Osteoblast (primary cell): ENCODE data around the gene HOXA3. TPM values are rescaled to one million over a fixed set of nuclear protein-coding genes. Genes with fewer than 3 reads are reported as not detected.
A peak's percentile ranks its signal among the peaks of the same experiment; 100 is the strongest.

Experiments used
- DNase-seq: peaks from one replicate; pipeline ENCODE4 v3.0.0; 2011; ENCODE audit warnings: low spot score, mixed read lengths; ENCODE audit not compliant: insufficient read length; ENCODE audit errors: missing footprints
- H2AFZ ChIP-seq: 2 replicates; pipeline ENCODE4 v1.6.0; 2011; ENCODE audit warnings: mild to moderate bottlenecking, low read length
- H3K27ac ChIP-seq: 2 replicates; pipeline ENCODE4 v1.5.1; 2011; ENCODE audit warnings: mild to moderate bottlenecking, low read depth, low read length, moderate library complexity
- H3K27me3 ChIP-seq: 2 replicates; pipeline ENCODE4 v1.6.0; 2012; ENCODE audit warnings: mild to moderate bottlenecking, control low read depth, inconsistent platforms, low read length, moderate library complexity; ENCODE audit not compliant: insufficient read depth
- H3K36me3 ChIP-seq: 2 replicates; pipeline ENCODE4 v1.5.1; 2011; ENCODE audit warnings: mild to moderate bottlenecking, low read length, control low read depth, moderate library complexity; ENCODE audit not compliant: insufficient read depth
- H3K4me1 ChIP-seq: 2 replicates; pipeline ENCODE4 v1.5.1; 2011; ENCODE audit warnings: mild to moderate bottlenecking, low read length, control low read depth, moderate library complexity; ENCODE audit not compliant: insufficient read depth
- H3K4me2 ChIP-seq: 2 replicates; pipeline ENCODE4 v1.6.0; 2011; ENCODE audit warnings: mild to moderate bottlenecking, low read length; ENCODE audit not compliant: insufficient read depth
- H3K4me3 ChIP-seq: fragments of 200-600 bp; sonication (generic); 3 replicates; pipeline ENCODE4 v1.5.1; 2012; ENCODE audit warnings: mild to moderate bottlenecking, low read length, inconsistent platforms; ENCODE audit not compliant: insufficient read depth
- H3K79me2 ChIP-seq: 2 replicates; pipeline ENCODE4 v1.6.0; 2012; ENCODE audit warnings: mild to moderate bottlenecking, low read length, control low read depth, inconsistent platforms; ENCODE audit not compliant: insufficient read depth
- H3K9me3 ChIP-seq: 2 replicates; pipeline ENCODE4 v1.5.1; 2011; ENCODE audit warnings: low read depth, low read length, control low read depth
- H4K20me1 ChIP-seq: 2 replicates; pipeline ENCODE4 v1.6.0; 2012; ENCODE audit warnings: mild to moderate bottlenecking, low read length, control low read depth; ENCODE audit not compliant: insufficient read depth
- total RNA-seq: library from RNA; depleted of rRNA; stranded (reverse); fragments of >200 nt; gene quantifications from 2 replicates; pipeline ENCODE4 v1.2.3, GENCODE V29; 2012
- TF ChIP-seq, protein P1 (sequence below): IDR thresholded peaks from 2 replicates; pipeline ENCODE4 v1.5.1; 2011; ENCODE audit warnings: mild to moderate bottlenecking, low read depth, low read length, moderate library complexity; ENCODE audit errors: extremely low read depth

Gene HOXA3
- total RNA-seq, 1 donor, result 4.0 TPM

DNA sequence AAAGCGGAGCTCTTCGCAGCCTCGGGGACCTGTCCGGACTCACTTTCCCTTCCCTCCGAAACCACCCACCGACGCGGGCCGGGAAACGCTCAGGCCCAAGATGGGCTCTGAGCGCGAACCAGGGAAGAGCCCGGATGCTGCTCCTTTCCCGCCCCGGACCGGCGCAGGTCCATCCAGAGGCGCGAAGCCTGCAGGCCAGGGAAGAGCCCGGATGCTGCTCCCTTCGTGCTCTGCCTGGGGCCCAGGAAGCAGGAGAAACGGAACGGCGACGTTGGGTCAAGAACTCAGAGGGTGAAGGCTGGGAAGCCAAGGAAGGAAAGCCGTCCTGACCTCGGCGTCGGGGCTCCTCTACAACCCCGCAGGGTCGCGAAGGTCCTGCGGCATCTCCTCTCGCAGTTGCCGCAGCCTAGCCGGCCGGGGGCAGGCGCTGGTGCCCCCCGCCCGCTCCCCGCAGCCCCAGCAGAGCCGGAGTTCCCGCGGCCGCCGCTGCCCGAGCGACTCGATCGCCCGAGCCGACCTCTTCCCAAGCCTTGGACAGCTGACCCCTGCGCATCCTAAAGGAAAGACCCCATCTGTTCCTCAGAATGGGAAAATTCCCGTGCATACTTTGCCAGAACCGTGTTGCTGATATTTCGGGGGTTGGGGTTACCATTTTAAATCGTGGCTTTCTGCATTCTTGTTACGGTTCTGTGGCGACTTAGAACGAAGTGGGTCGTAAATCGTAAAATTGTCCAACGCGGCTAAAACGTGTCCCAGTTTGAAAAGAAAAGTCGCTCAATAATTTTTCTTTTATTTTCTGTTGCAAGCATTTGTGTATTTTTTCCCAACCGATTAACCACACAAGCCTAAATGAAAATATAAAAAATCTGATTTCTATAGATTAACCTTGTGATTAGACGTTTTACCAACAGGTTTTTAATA is 64.1 kb downstream of the HOXA3 start:
- Histone ChIP-seq H3K4me1 (no peaks in the 10 kb centered on the region), H3K27ac (no peak overlapping the region), H3K36me3 (no peaks in the 10 kb centered on the region), H3K4me2 (peak overlapping the region; percentile 41), H3K79me2 (no peaks in the 10 kb centered on the region), H4K20me1 (no peaks in the 10 kb centered on the region), H3K4me3 (peak overlapping the region; percentile 27), H3K27me3 (no peaks in the 10 kb centered on the region), H3K9me3 (no peaks in the 10 kb centered on the region), H2AFZ (peak overlapping the region; percentile 13)
- TF ChIP-seq, protein P1, sequence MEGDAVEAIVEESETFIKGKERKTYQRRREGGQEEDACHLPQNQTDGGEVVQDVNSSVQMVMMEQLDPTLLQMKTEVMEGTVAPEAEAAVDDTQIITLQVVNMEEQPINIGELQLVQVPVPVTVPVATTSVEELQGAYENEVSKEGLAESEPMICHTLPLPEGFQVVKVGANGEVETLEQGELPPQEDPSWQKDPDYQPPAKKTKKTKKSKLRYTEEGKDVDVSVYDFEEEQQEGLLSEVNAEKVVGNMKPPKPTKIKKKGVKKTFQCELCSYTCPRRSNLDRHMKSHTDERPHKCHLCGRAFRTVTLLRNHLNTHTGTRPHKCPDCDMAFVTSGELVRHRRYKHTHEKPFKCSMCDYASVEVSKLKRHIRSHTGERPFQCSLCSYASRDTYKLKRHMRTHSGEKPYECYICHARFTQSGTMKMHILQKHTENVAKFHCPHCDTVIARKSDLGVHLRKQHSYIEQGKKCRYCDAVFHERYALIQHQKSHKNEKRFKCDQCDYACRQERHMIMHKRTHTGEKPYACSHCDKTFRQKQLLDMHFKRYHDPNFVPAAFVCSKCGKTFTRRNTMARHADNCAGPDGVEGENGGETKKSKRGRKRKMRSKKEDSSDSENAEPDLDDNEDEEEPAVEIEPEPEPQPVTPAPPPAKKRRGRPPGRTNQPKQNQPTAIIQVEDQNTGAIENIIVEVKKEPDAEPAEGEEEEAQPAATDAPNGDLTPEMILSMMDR, result no peak
- no peak for DNase-seq

DNA sequence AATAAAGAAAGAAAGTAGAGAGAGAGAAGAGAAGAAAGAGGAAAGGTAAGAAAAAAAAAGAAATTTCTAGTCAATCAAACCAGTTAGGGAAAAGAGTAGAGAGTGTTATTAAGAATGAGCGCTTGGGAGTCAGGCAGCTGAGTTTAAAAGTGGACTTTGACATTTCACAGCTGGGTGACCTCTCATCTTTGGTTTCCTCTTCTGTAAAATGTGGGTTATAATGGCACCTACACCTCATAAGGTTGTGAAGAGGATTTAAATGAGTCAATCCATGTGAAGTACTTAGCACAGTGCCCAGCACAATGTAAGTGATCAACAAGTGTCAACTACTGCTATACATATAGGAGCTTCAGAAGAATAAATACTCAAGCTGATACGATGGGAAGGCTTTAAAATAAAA is 68.7 kb downstream of the HOXA3 start:
- no peak overlapping the region for H2AFZ ChIP-seq
- no peaks in the 10 kb centered on the region for H3K36me3 ChIP-seq
- no peak overlapping the region for H3K4me3 ChIP-seq
- H3K27me3 ChIP-seq, result no peaks in the 10 kb centered on the region
- no peak for DNase-seq
- peaks cover 4% of the 10 kb centered on the region for H3K4me1 ChIP-seq
- H3K27ac ChIP-seq, result no peak overlapping the region
- H4K20me1 ChIP-seq, result no peaks in the 10 kb centered on the region
- TF ChIP-seq, protein P1, result no peak
- no peak overlapping the region for H3K4me2 ChIP-seq
- H3K79me2 ChIP-seq, result no peaks in the 10 kb centered on the region
- H3K9me3 ChIP-seq, result no peaks in the 10 kb centered on the region

DNA sequence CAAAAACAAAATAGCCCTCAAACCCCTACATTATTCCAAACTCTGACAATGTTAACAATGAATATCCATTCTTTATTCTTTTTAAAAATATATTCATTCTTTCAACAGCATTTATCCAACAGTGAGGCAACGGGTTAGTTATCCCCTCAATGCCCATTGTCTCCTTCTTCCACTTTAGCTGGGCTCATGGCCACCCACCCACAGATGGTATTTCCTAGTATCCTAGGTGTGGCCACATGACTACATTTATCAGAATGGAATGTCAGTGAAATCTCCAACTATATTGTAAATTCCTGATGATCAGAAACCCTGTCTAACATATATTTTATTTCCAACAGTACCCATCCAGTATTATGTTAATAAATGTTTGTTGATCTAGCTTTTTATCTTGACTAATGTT is 70.2 kb downstream of the HOXA3 start:
- Histone ChIP-seq H3K4me3 (no peak overlapping the region), H3K4me1 (peaks cover 4% of the 10 kb centered on the region), H2AFZ (no peak overlapping the region), H3K27ac (no peak overlapping the region), H3K9me3 (no peaks in the 10 kb centered on the region), H4K20me1 (no peaks in the 10 kb centered on the region), H3K4me2 (no peak overlapping the region), H3K79me2 (no peaks in the 10 kb centered on the region), H3K36me3 (no peaks in the 10 kb centered on the region), H3K27me3 (no peaks in the 10 kb centered on the region)
- DNase-seq, result no peak
- TF ChIP-seq, protein P1, result no peak

DNA sequence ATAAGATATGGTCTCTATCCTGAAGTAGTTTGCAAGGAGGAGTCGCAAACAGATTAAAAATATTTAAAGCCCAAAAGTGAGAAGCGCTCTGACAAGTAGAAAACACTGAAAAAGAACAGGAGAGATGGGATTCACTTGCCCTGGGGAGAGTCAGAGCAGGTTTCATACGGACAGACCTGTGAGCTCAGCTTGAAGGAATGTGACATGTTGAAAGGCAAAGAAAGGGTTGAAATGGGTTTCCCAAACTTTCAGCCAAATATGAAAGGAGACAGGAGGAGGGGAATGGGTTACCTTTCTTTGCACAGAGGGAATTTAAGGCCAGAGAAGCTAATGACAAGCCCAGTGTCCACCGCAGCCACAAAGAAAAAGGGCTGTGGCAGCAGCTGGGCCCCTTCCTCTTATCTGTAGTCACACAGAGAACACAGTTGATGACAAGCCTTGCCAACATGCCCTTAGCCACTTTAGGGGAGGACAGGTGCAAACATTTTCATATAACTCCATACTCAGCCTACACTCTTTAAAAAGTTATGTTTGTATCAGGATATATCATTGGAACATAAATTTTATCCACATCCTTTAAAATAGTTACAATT is 71.4 kb downstream of the HOXA3 start:
- H3K4me3 ChIP-seq, result no peak overlapping the region
- no peak overlapping the region for H3K4me2 ChIP-seq
- no peaks in the 10 kb centered on the region for H3K36me3 ChIP-seq
- H3K79me2 ChIP-seq, result no peaks in the 10 kb centered on the region
- H2AFZ ChIP-seq, result no peak overlapping the region
- no peaks in the 10 kb centered on the region for H3K9me3 ChIP-seq
- H4K20me1 ChIP-seq, result no peaks in the 10 kb centered on the region
- peaks cover 4% of the 10 kb centered on the region for H3K4me1 ChIP-seq
- no peaks in the 10 kb centered on the region for H3K27me3 ChIP-seq
- TF ChIP-seq, protein P1, result no peak
- no peak overlapping the region for H3K27ac ChIP-seq
- no peak for DNase-seq
